Gastroesophageal sphincter (tissue), 4 donors: ENCODE data around the gene ZFC3H1. TPM values are rescaled to one million over a fixed set of nuclear protein-coding genes. Genes with fewer than 3 reads are reported as not detected.

Experiments used
- ATAC-seq: fragments of 150-250 bp; one replicate; pipeline ENCODE4 v1.9.1; 2016; ENCODE audit warnings: mild to moderate bottlenecking, moderate library complexity
- H3K27ac ChIP-seq, 4 donors: fragments of 200-600 bp; sonication (generic) in 3 of 4; 1 replicate in 3 of 4; 2 replicates in 1 of 4; pipeline ENCODE4 v1.5.1; 2016 to 2019
- H3K27me3 ChIP-seq: fragments of 200-600 bp; sonication (generic); one replicate; pipeline ENCODE4 v1.5.1; 2019
- H3K36me3 ChIP-seq, 2 donors: fragments of 200-600 bp; sonication (generic); one replicate each; pipeline ENCODE4 v1.5.1; 2019; ENCODE audit warnings: control low read depth in 1 of 2
- H3K4me1 ChIP-seq, 3 donors: fragments of 200-600 bp; sonication (generic); 1 replicate in 2 of 3; 2 replicates in 1 of 3; pipeline ENCODE4 v1.5.1; 2016 to 2019; ENCODE audit warnings: control low read depth in 2 of 3
- H3K4me3 ChIP-seq, 2 donors: fragments of 200-600 bp; sonication (generic); one replicate each; pipeline ENCODE4 v1.5.1; 2019; ENCODE audit warnings: mild to moderate bottlenecking in 1 of 2, moderate library complexity in 1 of 2
- H3K9me3 ChIP-seq, 3 donors: fragments of 200-600 bp; sonication (generic); one replicate each; pipeline ENCODE4 v1.5.1; 2017 to 2019; ENCODE audit warnings: control low read depth in 2 of 3
- CTCF ChIP-seq, 4 experiments: fragments of 200-600 bp in 2 of 4; fragments of 450-650 bp in 2 of 4; sonication (generic) in 1 of 4; IDR thresholded peaks; one replicate each; pipeline ENCODE4 v1.5.1; 2017 to 2019; ENCODE audit warnings: antibody characterized with exemption in 4 of 4, mild to moderate bottlenecking in 2 of 4, moderate library complexity in 2 of 4
- EP300 ChIP-seq: sonication (generic); formaldehyde crosslinking; IDR thresholded peaks from one replicate; pipeline ENCODE4 v1.6.1; 2017; ENCODE audit warnings: antibody characterized with exemption, mild to moderate bottlenecking
- POLR2A ChIP-seq, 2 donors: fragments of 450-650 bp; IDR thresholded peaks; one replicate each; pipeline ENCODE4 v1.6.1; 2017; ENCODE audit warnings: antibody characterized with exemption in 2 of 2, mild to moderate bottlenecking in 2 of 2, moderate library complexity in 1 of 2
- POLR2AphosphoS5 ChIP-seq: sonication (generic); formaldehyde crosslinking; IDR thresholded peaks from one replicate; pipeline ENCODE4 v1.6.1; 2017; ENCODE audit warnings: antibody characterized with exemption
- WGBS, 2 donors: methylation state at CpG; one replicate each; pipeline ENCODE4 v1.1.5; 2018; ENCODE audit warnings: low coverage in 1 of 2; 5-methylcytosine and 5-hydroxymethylcytosine counted together
- total RNA-seq, 4 donors: library from RNA; depleted of rRNA; stranded (reverse); fragments of >200 nt; gene quantifications; one replicate each; pipeline ENCODE4 v1.1.0, GENCODE V29; 2016

The ZFC3H1 gene
- total RNA-seq, 4 donors from 2014 or later: 17.1 to 65.2 (median 30.3) TPM

- 47 to 55% methylated on average over 3 of the region's 3 CpGs for WGBS, 2 donors
- no peak overlapping the region for H3K4me3 ChIP-seq
- H3K4me1 ChIP-seq: no peaks in the 10 kb centered on the region
- TF ChIP-seq POLR2AphosphoS5: no peak
- TF ChIP-seq EP300: no peak
- no peak for TF ChIP-seq CTCF (IDR thresholded peaks at IDR 0.05)
- no peak for TF ChIP-seq POLR2A (IDR thresholded peaks at IDR 0.05)
- peaks cover 57% of the 10 kb centered on the region for H3K27me3 ChIP-seq
- H3K36me3 ChIP-seq: no peaks in the 10 kb centered on the region
- no peak overlapping the region for H3K27ac ChIP-seq
- H3K9me3 ChIP-seq: no peaks in the 10 kb centered on the region
- ATAC-seq: no peak
Observed at GRCh38 chr12:71592841-71593240, 70.8 kb downstream of the ZFC3H1 start.

GRCh38 chr12:71591601-71592000, 72.0 kb downstream of the ZFC3H1 start:
- Histone ChIP-seq H3K27ac (no peak overlapping the region), H3K4me1 (no peaks in the 10 kb centered on the region), H3K27me3 (peaks cover 57% of the 10 kb centered on the region), H3K9me3 (no peaks in the 10 kb centered on the region), H3K36me3 (no peaks in the 10 kb centered on the region), H3K4me3 (no peak overlapping the region)
- no peak for ATAC-seq
- 20% methylated on average over 1 of the region's 2 CpGs; no CpG with 5 or more reads in 1 of the 2 donors for WGBS, 2 donors
- TF ChIP-seq EP300 (no peak), POLR2AphosphoS5 (no peak), POLR2A (IDR thresholded peaks at IDR 0.05) (no peak), CTCF (IDR thresholded peaks at IDR 0.05) (no peak)

GRCh38 chr12:71589478-71589881, 74.2 kb downstream of the ZFC3H1 start:
- ATAC-seq: no peak
- no peaks in the 10 kb centered on the region for H3K9me3 ChIP-seq
- 37 to 49% methylated on average over 3 to 4 of the region's 4 CpGs for WGBS, 2 donors
- H3K27me3 ChIP-seq: peaks cover 42% of the 10 kb centered on the region
- H3K27ac ChIP-seq: no peak overlapping the region
- TF ChIP-seq POLR2A (IDR thresholded peaks at IDR 0.05) (no peak), EP300 (no peak), POLR2AphosphoS5 (no peak), CTCF (IDR thresholded peaks at IDR 0.05) (no peak)
- no peaks in the 10 kb centered on the region for H3K36me3 ChIP-seq
- no peaks in the 10 kb centered on the region for H3K4me1 ChIP-seq
- H3K4me3 ChIP-seq: no peak overlapping the region

- H3K4me3 ChIP-seq: no peak overlapping the region
- no peaks in the 10 kb centered on the region for H3K36me3 ChIP-seq
- no peak overlapping the region for H3K27ac ChIP-seq
- WGBS, 2 donors: 57 to 86% methylated on average over 2 of the region's 2 CpGs
- TF ChIP-seq EP300: no peak
- TF ChIP-seq POLR2AphosphoS5: no peak
- no peak for TF ChIP-seq CTCF (IDR thresholded peaks at IDR 0.05)
- no peak for TF ChIP-seq POLR2A (IDR thresholded peaks at IDR 0.05)
- no peaks in the 10 kb centered on the region for H3K9me3 ChIP-seq
- H3K4me1 ChIP-seq: no peaks in the 10 kb centered on the region
- ATAC-seq: no peak
- H3K27me3 ChIP-seq: peaks cover 18% of the 10 kb centered on the region
Observed at GRCh38 chr12:71587012-71587411, 76.6 kb downstream of the ZFC3H1 start.

- Histone ChIP-seq H3K4me3 (no peak overlapping the region), H3K36me3 (no peaks in the 10 kb centered on the region), H3K4me1 (no peaks in the 10 kb centered on the region), H3K27me3 (no peaks in the 10 kb centered on the region), H3K27ac (no peak overlapping the region), H3K9me3 (no peaks in the 10 kb centered on the region)
- ATAC-seq: no peak
- WGBS, 2 donors: 14 to 23% methylated on average over 1 of the region's 1 CpG
- TF ChIP-seq EP300 (no peak), POLR2A (IDR thresholded peaks at IDR 0.05) (no peak), CTCF (IDR thresholded peaks at IDR 0.05) (no peak), POLR2AphosphoS5 (no peak)
Observed at GRCh38 chr12:71585218-71585617, 78.4 kb downstream of the ZFC3H1 start.
